Lung (tissue), 12 donors: ENCODE data around the gene RASL12. TPM values are rescaled to one million over a fixed set of nuclear protein-coding genes. Genes with fewer than 3 reads are reported as not detected.

Experiments
- ATAC-seq: fragments of 200-7000 bp; cut with Tn5 transposase; one replicate; pipeline ENCODE4 v1.9.1; 2020; ENCODE audit warnings: moderate number of reproducible peaks; ENCODE audit not compliant: insufficient read depth, low FRiP score
- DNase-seq, 3 donors: peaks; one replicate each; pipeline ENCODE4 v3.0.0-alpha.2; 2013 to 2017
- H3K27ac ChIP-seq, 2 donors: one replicate each; pipeline ENCODE4 v1.5.1; 2013; ENCODE audit warnings: mild to moderate bottlenecking in 2 of 2, moderate library complexity in 2 of 2, control low read depth in 1 of 2, inconsistent platforms in 1 of 2, low read depth in 1 of 2, low read length in 1 of 2
- H3K27me3 ChIP-seq, 3 donors: one replicate each; pipeline ENCODE4 v1.5.1; 2013; ENCODE audit warnings: low read length in 2 of 3; ENCODE audit not compliant: control insufficient read depth in 3 of 3, insufficient read depth in 3 of 3
- H3K36me3 ChIP-seq, 4 donors: one replicate each; pipeline ENCODE4 v1.5.1; 2013; ENCODE audit warnings: low read length in 4 of 4, mild to moderate bottlenecking in 1 of 4, moderate library complexity in 1 of 4; ENCODE audit not compliant: control insufficient read depth in 4 of 4, insufficient read depth in 4 of 4
- H3K4me1 ChIP-seq, 5 donors: one replicate each; pipeline ENCODE4 v1.5.1; 2013; ENCODE audit warnings: low read length in 5 of 5, mild to moderate bottlenecking in 2 of 5, moderate library complexity in 1 of 5; ENCODE audit not compliant: control insufficient read depth in 5 of 5, insufficient read depth in 5 of 5
- H3K4me3 ChIP-seq: one replicate; pipeline ENCODE4 v1.5.1; 2013; ENCODE audit warnings: mild to moderate bottlenecking, control low read depth, moderate library complexity
- H3K9ac ChIP-seq, 2 donors: one replicate each; pipeline ENCODE4 v1.5.1; 2013; ENCODE audit warnings: low read length in 2 of 2, control low read depth in 1 of 2; ENCODE audit not compliant: insufficient read depth in 1 of 2
- H3K9me3 ChIP-seq, 4 donors: one replicate each; pipeline ENCODE4 v1.5.1; 2013; ENCODE audit warnings: low read length in 3 of 4, mild to moderate bottlenecking in 1 of 4, moderate library complexity in 1 of 4; ENCODE audit not compliant: control insufficient read depth in 4 of 4, insufficient read depth in 3 of 4
- CTCF ChIP-seq: IDR thresholded peaks from 2 replicates; pipeline ENCODE4 v1.5.1; 2012; ENCODE audit warnings: mild to moderate bottlenecking; ENCODE audit errors: control extremely low read depth, extremely low read depth
- WGBS, 2 donors: extraction: QIAGEN DNeasy Blood & Tissue Kit; methylation state at CpG; one replicate each; pipeline ENCODE4 v1.1.7; 2013; 5-methylcytosine and 5-hydroxymethylcytosine counted together
- polyA plus RNA-seq, 2 donors: library from polyadenylated mRNA; stranded (reverse); fragments of 200-250 nt; gene quantifications; one replicate each; pipeline ENCODE4 v1.2.1, GENCODE V29; 2013
- total RNA-seq, 2 donors: library from RNA; depleted of rRNA in 1 of 2; stranded (reverse); fragments of >200 nt in 1 of 2; gene quantifications; one replicate each; pipeline ENCODE4 v1.2.1, GENCODE V29; 2014 to 2021
- donor health status: control.
- donor health status: control.
- donor health status: Bipolar disorder and iron deficiency.
- donor health status: healthy.
- donor health status: DM: yes; HTN: yes; CAD: no.

Gene RASL12
- total and polyA plus RNA-seq, 4 donors = 13.8 to 75.7 (median 23.2) TPM

- peak overlapping the region in 1 of 2 donors; percentile 46 for H3K27ac ChIP-seq
- 70 to 77% methylated on average over 4 of the region's 4 CpGs for WGBS, 2 donors
- ATAC-seq = no peak
Measured at GRCh38 chr15:65059931-65060596, 7.7 kb downstream of the RASL12 start.

GRCh38 chr15:65059369-65059750 lies 8.4 kb downstream of the RASL12 start:
- Histone ChIP-seq H3K36me3 (peaks cover 0 to 80% (median 36%) of the 10 kb centered on the region in 4 donors), H3K27ac (peak overlapping the region in 1 of 2 donors; percentile 27), H3K27me3 (no peaks in the 10 kb centered on the region), H3K4me1 (peaks cover 0 to 79% (median 13%) of the 10 kb centered on the region in 5 donors), H3K9ac (peak overlapping the region in 1 of 2 donors; percentile 34), H3K4me3 (no peak overlapping the region), H3K9me3 (no peaks in the 10 kb centered on the region)
- DNase-seq (no peak), ATAC-seq (no peak)
- TF ChIP-seq CTCF = no peak
- WGBS, 2 donors = 82 to 93% methylated on average over 3 of the region's 3 CpGs

More at GRCh38 chr15:65059931-65060596, 7.7 kb downstream of the RASL12 start:
- DNase-seq = no peak
- Histone ChIP-seq H3K36me3 (peaks cover 0 to 83% (median 36%) of the 10 kb centered on the region in 4 donors), H3K4me3 (no peak overlapping the region), H3K9me3 (no peaks in the 10 kb centered on the region), H3K27me3 (no peaks in the 10 kb centered on the region), H3K4me1 (peaks cover 0 to 79% (median 13%) of the 10 kb centered on the region in 5 donors), H3K9ac (peak overlapping the region in 1 of 2 donors; percentile 34)
- no peak for TF ChIP-seq CTCF

- DNase-seq (peak in 2 of 3 donors; percentile 56), ATAC-seq (no peak)
- 80 to 89% methylated on average over 16 of the region's 16 CpGs for WGBS, 2 donors
- Histone ChIP-seq H3K4me1 (peaks cover 0 to 79% (median 13%) of the 10 kb centered on the region in 5 donors), H3K36me3 (peaks cover 0 to 79% (median 34%) of the 10 kb centered on the region in 4 donors), H3K9ac (no peak overlapping the region), H3K9me3 (no peaks in the 10 kb centered on the region), H3K27ac (peak overlapping the region in 1 of 2 donors; percentile 27), H3K4me3 (no peak overlapping the region), H3K27me3 (no peaks in the 10 kb centered on the region)
- no peak for TF ChIP-seq CTCF
Measured at GRCh38 chr15:65058394-65059368, 9.1 kb downstream of the RASL12 start.
